Right renal cortex interstitium (tissue), 3 donors: Measurements from ENCODE around the gene GMDS. TPM values are rescaled to one million over a fixed set of nuclear protein-coding genes. Genes with fewer than 3 reads are reported as not detected.

Experiments used
- DNase-seq, 3 donors: peaks; one replicate each; pipeline ENCODE4 v3.0.0-alpha.2; 2013; ENCODE audit warnings: low read depth in 3 of 3, low spot score in 2 of 3
- polyA plus RNA-seq, 3 donors: library from polyadenylated mRNA; unstranded; fragments of 120-200 nt; gene quantifications; one replicate each; pipeline ENCODE4 v1.2.1, GENCODE V29; 2013; ENCODE audit not compliant: insufficient read length in 3 of 3

The GMDS gene
- polyA plus RNA-seq, 3 donors, result 70.8 to 90.1 (median 74.0) TPM

DNA sequence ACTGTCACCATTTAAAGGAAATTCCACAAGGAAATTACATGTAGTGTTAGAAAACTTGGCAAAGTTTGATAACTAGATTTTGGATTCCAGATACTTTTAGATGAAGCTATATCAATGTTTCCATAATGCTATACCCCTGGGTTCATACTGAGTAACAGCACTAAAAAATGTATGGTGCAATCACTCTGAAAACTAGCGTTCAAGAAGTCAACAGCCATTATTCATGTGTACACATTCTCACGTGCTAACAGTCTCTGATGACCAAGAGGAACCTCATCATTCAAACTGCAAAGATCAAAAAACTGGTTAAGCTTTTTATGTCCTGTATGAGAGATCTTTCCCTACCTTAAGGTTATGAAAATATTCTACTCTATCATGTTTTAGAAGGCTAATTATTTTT, 197.6 kb downstream of the GMDS start:
- no peak for DNase-seq

- no peak for DNase-seq
These were observed 201.2 kb downstream of the GMDS start for GRCh38 chr6:2044192-2044591.

DNA sequence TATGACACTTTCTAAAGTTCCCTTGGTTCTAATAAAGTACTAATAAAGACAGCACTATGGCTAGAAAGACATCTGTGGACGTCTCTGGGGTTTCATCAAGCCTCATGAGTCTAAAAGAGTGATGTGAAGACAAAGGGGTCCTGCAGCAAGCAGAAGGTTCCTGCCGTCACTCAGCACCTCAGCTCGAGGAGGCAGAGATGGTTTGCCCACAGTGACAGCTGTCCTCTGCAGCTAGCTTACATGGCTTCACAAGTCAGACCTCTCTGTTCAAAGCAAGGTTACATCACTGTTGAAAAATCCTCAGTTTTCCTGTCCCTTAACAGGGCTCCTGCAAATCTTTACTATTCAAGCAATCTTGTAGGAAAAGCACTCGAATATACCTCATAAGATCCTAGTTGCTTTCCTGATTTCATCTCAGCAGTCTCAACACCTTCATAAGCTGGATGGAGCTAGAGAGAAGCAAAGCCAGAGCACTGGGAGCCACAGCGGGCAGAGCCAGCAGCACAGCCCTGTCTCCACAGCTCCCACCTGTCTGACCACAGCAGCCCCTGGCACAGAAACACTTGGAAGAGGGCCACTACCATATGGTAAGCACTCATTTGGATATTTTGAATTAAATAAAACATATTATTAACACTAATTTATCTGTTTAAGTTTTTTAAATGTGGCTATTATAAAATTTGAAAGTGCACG, 202.3 kb downstream of the GMDS start:
- no peak for DNase-seq

DNA sequence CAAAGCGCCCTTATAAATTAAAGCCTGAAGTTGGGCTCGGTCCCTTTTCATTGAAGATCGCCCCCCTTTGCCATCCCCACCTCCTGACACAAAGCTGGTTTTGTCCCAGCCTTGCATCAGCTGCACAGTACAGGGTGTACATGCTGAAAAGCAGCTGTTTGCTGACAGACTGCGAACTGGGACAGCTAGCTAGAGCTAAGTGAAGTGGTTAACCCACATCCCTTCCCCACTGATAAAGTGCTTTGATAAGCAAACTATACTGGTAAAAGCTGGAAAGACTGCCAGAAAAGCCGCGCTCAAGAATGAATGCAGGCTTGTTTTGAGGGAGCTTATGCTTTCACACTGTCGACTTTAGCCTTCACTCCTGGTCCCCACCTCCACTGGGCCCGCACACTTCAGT, 207.3 kb downstream of the GMDS start:
- DNase-seq, result no peak

DNA sequence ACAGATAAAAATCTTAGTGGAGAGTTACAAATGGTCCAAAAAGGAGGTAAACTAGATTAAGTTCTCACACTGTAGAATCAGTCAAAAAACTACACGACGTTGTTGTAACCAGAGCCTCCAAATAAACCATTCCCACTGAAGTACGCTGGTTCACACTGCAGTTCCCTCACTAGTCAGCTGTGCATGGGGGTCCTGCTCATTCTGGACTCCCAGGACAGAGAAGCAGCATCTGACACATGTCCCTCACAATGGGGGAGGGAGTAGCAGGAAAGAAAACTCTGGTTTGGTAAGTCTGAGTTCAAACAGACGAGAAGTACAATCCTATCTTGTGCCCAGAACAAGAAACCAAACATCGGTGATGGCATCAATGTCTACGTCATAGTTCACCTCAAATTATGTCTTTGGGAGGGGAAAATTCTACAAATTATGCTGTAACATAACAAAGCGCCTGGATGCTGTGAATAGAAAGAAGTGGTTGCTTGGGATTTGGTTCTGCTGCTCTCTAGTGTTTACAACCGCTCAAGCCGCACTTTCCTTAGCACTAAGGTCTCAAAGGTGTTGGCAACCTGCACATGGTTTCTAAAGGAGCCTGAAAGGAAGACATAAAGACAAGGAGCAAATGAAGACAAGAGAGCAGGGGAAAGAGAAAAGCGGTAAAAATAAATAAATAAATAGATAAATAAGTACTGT, 208.0 kb downstream of the GMDS start:
- DNase-seq, result no peak

GRCh38 chr6:2036710-2037023, 208.7 kb downstream of the GMDS start:
- DNase-seq, result no peak

DNA sequence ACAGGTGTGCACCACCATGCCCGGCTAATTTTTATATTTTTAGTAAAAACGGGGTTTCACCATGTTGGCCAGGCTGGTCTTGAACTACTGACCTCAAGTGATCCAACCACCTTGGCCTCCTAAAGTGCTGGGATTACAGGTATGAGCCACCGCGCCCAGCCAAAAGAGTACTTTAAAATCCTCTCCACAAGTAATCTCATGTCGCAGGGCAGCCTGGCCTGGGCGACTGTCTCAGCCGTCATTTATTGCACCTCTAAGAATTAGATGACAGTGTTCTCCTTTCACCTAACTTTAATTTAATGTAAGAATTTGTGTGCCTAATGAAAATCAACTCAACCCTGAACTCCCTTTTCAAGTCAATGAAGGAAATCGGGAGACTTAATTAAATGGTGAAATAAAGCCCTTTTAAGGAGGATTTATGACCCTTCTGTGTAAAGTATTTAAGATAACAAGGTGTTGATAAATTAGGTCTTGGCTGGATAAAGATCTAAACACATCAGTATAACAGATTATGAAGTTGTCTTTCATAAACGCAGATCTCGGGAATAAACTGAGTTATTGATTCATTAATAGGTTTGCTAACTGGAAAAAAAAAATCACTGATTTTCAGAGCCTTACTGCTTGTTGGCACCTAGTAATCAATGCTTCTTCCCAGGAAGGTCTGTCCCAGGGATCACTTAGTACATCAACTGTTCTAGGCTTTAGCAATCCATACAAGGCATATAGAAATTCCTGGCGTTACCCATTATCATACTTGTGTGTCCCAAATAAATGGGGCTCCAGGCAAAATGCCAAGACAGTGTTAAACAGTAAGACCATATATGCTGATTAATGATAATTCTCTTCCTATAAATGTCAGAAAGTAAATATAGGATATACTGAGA, 209.3 kb downstream of the GMDS start:
- DNase-seq, result no peak

- no peak for DNase-seq
These were observed 210.4 kb downstream of the GMDS start for GRCh38 chr6:2035046-2035445.

DNA sequence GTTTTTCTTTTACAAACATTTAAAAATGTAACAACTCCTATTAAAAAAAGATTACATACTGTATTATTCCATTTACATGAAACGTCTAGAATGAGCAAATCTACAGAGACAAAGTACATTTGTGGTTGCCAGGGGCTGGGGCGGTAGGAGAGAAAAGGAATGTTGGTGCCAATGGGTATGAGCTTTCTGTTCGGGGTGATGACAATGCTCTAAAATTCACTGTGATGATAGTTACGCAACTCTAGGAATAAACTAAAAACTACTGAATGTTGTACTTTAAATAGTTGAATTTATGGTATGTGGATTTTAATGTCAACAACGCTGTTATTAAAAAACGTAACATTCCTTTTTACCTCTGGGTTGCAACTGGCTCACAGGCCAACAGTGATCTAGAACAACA, 211.1 kb downstream of the GMDS start:
- no peak for DNase-seq

DNA sequence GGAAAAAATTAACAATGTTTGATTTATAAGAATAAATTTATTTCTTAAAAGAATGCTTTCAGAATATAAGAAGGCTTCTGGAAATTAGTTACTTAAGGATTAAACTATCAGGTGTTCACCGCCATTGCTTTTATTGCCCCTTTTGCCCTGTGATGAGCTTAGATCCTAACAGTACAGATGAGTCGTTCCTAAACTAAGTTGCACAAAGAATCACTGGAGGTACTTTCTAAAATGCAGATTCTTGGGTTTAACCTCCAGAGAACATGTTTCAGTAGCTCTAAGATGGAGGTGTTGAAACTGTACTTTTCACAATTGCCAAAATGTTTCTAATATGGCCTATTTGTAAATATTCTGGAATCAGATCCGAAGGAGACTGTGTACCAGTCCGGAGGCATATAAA, 211.9 kb downstream of the GMDS start:
- DNase-seq, result no peak

DNA sequence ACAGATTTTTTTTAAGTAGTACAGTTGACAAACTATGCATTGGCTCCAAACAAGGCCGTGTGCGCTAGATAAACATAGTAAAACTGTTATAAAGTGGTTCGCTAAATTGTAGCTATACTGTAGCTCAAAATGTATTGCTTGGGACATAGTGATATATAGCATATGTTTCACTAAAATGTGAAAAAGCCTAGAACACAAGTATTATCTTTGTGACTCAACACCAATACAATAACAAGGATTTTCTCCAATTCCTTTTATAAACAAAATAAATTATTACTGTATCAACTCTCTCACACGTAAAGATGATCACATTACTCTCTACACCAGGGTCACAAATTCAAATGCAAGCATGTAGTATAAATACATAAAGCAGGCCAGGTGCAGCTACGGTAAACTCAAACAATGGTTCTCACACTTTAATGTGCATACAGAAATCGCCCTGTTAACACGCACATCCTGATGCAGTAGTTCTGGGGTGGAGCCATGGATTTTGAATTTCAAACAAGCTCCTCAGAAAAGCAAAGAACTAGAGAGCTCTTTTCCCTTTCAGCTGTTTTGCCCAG, 214.6 kb downstream of the GMDS start:
- DNase-seq, result no peak

DNA sequence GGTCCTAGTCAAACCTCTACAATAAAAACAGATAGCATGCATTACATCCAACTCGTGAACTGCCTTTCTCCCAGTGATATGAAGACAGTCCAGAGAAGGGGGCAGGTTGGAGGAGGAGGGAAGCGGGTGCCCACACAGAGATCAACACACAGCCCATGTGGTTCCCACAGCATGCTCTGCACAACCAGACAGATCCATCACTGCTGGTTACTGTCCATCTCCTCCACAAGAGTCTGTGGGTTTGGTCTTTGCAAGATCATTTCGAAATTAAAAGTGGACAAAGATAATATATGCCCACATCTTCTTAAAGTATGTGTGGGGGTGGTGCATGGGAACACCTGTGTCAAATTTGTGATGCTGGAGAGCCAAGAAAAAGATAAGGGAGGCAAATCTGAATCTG, 215.5 kb downstream of the GMDS start:
- no peak for DNase-seq

- DNase-seq, result no peak
These were observed 216.1 kb downstream of the GMDS start for GRCh38 chr6:2029130-2029794.

DNA sequence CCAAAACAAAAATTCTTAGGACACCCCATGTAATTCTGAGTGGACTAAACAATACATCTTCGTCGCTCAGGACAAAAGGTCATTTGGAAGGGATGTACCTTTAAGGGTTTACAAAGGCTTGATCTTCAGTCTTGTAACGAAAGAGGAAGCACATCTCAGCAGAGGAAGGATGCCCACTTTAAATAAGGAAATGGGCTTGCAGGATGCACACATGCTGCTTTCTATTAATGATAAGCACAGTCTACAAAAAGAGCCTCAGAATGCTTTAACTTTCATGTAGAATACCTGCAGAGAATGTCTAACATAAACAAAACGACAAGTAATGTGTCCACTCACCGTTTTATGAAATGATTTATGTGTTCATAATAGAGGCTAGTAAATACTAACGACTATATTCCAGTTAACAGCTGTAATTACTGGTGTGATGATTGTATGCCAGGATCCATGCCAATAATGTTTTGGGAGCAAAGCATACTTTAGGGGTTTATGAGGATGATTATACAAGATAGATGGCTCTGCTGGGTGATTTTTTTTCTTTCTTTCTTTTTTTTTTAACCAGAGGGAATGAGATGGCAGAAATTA, 216.9 kb downstream of the GMDS start:
- no peak for DNase-seq

DNA sequence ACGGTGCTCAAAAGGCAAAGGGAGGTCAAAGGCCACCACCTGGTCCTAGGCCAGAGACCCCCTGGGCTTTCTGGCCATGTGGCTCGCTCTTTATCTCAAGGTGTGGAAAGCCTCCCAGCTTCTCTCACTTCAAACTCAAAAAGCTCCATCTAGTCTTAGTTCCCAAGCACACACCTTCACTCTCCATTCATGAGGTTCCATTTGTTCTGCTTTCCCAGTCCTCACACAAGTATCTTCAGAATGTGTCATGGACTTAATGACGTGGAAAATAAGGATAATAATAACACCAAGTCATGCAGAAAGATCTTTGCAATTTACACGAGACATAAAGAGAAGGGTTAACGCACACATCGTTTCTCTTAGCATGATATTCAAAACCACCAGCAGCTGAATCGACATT, 219.3 kb downstream of the GMDS start:
- no peak for DNase-seq

DNA sequence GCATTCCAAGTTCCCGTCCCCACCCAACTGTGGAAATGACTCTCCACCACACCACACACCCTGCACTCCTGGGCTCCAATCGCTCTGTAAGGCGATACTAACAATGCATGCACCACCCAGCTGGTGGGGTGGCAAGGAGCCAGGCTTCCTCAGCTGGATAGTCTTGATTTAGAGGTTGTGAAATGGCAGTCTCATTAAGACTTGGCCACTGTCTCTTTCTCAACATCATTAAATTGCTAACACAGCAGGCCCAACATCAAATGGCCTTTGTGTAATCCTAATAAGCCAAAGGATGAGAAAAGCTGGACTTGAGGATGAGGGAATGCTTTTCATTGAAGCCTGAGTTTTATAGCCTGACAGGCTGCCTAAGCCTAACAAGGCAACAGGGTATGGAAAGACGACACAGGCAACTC, 223.7 kb downstream of the GMDS start:
- DNase-seq, result no peak

- no peak for DNase-seq
These were observed 224.5 kb downstream of the GMDS start for GRCh38 chr6:2020909-2021308.

DNA sequence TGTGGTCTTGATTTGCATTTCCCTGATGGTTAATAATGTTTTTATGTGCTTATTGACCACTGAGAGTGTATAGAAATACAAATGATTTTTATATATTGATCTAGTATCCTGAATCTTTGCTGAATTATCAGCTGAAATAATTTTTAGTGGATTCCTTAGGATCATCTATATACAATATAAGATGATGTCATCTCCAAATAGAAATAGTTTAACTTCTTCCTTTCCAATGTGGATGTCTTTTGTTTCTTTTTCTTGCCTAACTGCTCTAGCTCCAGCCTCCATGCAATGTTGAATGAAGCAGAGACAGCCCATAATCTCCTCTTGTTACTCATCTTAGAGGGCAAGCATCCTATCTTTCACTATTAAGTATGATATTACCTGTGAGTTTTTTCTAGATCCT, 226.4 kb downstream of the GMDS start:
- no peak for DNase-seq

DNA sequence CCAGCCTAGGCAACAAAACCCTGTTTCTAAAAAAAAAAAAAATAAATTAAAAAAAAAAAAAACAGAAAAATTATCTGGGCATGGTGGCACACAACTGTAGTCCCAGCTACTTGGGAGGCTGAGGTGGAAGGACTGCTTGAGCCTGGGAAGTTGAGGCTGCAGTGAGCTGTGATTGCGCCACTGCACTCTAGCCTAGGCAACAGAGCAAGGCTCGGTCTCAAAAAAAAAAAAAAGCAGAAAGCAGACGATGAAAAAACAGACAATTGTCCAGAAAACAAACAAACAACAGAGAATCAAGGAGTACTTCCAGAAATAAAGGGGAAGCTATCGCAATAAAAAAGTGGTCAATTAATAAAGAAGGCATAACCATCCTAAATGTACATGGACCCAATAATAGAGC, 229.4 kb downstream of the GMDS start:
- no peak for DNase-seq

DNA sequence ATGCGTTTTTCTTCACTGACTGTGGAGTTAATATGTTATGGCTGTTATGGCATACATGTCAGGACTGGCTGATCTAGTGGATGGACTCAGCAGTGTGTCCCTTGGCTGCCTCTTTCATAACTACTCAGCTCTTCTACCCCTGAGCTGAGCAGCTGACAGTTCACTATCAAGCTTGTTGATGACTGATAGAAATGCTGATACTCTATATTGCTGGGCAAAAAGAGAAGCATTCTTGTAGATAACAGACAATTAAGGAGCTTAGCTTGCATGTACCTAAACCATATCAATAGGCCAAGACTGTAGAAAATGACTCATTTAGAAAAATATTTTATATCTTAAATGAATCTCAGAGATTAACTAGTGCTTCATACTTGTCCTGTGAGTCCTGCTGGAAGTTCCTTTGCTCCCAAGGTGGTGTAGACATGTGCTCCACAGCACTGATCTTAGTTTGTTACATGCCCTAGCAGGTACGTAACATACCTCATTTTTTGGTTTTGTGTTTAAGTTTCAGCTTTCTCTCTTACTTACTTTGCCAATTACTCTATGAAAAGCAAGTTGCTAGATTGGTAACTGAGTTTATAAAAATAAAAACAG, 236.9 kb downstream of the GMDS start:
- no peak for DNase-seq
